KMS-11 (cell line): Measurements from ENCODE around the gene TSPAN33.
A peak's percentile ranks its signal among the peaks of the same experiment; 100 is the strongest.

Experiments
- H2AFZ ChIP-seq: fragments of 200-600 bp; sonication (generic); 2 replicates; pipeline ENCODE4 v1.6.1; 2016; ENCODE audit warnings: antibody characterized with exemption, mixed run types, low read depth
- H3K27ac ChIP-seq: fragments of 200-600 bp; sonication (generic); 2 replicates; pipeline ENCODE4 v1.6.1; 2016; ENCODE audit warnings: mild to moderate bottlenecking, mixed run types
- H3K27me3 ChIP-seq: fragments of 200-600 bp; sonication (generic); 2 replicates; pipeline ENCODE4 v1.6.1; 2017; ENCODE audit warnings: mild to moderate bottlenecking, low read depth, mixed run types, moderate library complexity; ENCODE audit not compliant: insufficient read depth
- H3K36me3 ChIP-seq: fragments of 200-600 bp; sonication (generic); 2 replicates; pipeline ENCODE4 v1.6.1; 2017; ENCODE audit warnings: mild to moderate bottlenecking, mixed run types; ENCODE audit not compliant: insufficient read depth
- H3K4me1 ChIP-seq: fragments of 200-600 bp; sonication (generic); 2 replicates; pipeline ENCODE4 v1.6.1; 2016; ENCODE audit warnings: mild to moderate bottlenecking, low read depth, mixed run types; ENCODE audit not compliant: poor library complexity, severe bottlenecking
- H3K4me2 ChIP-seq: fragments of 200-600 bp; sonication (generic); 2 replicates; pipeline ENCODE4 v1.7.0; 2016; ENCODE audit warnings: mild to moderate bottlenecking, mixed run types
- H3K4me3 ChIP-seq: fragments of 200-600 bp; sonication (generic); IDR thresholded peaks from 2 replicates; pipeline ENCODE4 v1.6.1; 2017; ENCODE audit warnings: low read depth, low read length, mixed read lengths; ENCODE audit not compliant: insufficient read depth
- H3K79me2 ChIP-seq: fragments of 200-600 bp; sonication (generic); 2 replicates; pipeline ENCODE4 v1.6.1; 2016; ENCODE audit warnings: low read depth, mixed run types; ENCODE audit not compliant: insufficient read depth
- H3K9ac ChIP-seq: fragments of 200-600 bp; sonication (generic); 2 replicates; pipeline ENCODE4 v1.6.1; 2016; ENCODE audit warnings: mild to moderate bottlenecking, mixed run types
- H4K20me1 ChIP-seq: fragments of 200-600 bp; sonication (generic); 2 replicates; pipeline ENCODE4 v1.6.1; 2016; ENCODE audit warnings: mild to moderate bottlenecking, mixed run types; ENCODE audit not compliant: insufficient read depth
- CTCF ChIP-seq: fragments of 200-600 bp; sonication (generic); conservative IDR thresholded peaks from 2 replicates; pipeline ENCODE4 v1.6.1; 2017; ENCODE audit warnings: low read depth, mild to moderate bottlenecking, antibody characterized with exemption, low read length, moderate library complexity, mixed read lengths

The TSPAN33 gene

GRCh38 chr7:129184981-129185670, 40.6 kb downstream of the TSPAN33 start:
- no peak for TF ChIP-seq CTCF

GRCh38 chr7:129186749-129187260, 42.3 kb downstream of the TSPAN33 start:
- TF ChIP-seq CTCF, result no peak
- H3K36me3 ChIP-seq, result no peaks in the 10 kb centered on the region
- H2AFZ ChIP-seq, result no peak overlapping the region
- H3K4me3 ChIP-seq, result no peak overlapping the region
- H3K4me1 ChIP-seq, result peaks cover 7% of the 10 kb centered on the region
- H3K27me3 ChIP-seq, result no peaks in the 10 kb centered on the region; the same call in 1 of the 2 replicates
- H3K27ac ChIP-seq, result no peak overlapping the region
- no peak overlapping the region for H3K4me2 ChIP-seq
- no peaks in the 10 kb centered on the region for H3K79me2 ChIP-seq
- no peaks in the 10 kb centered on the region for H4K20me1 ChIP-seq
- no peak overlapping the region for H3K9ac ChIP-seq

More at GRCh38 chr7:129184981-129185670, 40.6 kb downstream of the TSPAN33 start:
- Histone ChIP-seq H3K4me2 (no peak overlapping the region), H3K4me3 (no peak overlapping the region), H3K4me1 (peaks cover 7% of the 10 kb centered on the region), H3K9ac (no peak overlapping the region), H3K79me2 (no peaks in the 10 kb centered on the region), H2AFZ (no peak overlapping the region), H4K20me1 (no peaks in the 10 kb centered on the region), H3K27me3 (no peaks in the 10 kb centered on the region; the same call in 1 of the 2 replicates), H3K27ac (no peak overlapping the region), H3K36me3 (no peaks in the 10 kb centered on the region)

GRCh38 chr7:129187681-129188371, 43.3 kb downstream of the TSPAN33 start:
- H2AFZ ChIP-seq, result peak overlapping the region; percentile 70
- no peaks in the 10 kb centered on the region; the same call in 1 of the 2 replicates for H3K27me3 ChIP-seq
- no peak for TF ChIP-seq CTCF
- no peak overlapping the region for H3K4me3 ChIP-seq
- H3K4me2 ChIP-seq, result peak overlapping the region; percentile 26; the same call in 1 of the 2 replicates
- H3K4me1 ChIP-seq, result peaks cover 7% of the 10 kb centered on the region
- no peaks in the 10 kb centered on the region for H3K36me3 ChIP-seq
- H3K27ac ChIP-seq, result no peak overlapping the region
- no peak overlapping the region for H3K9ac ChIP-seq
- H4K20me1 ChIP-seq, result no peaks in the 10 kb centered on the region
- H3K79me2 ChIP-seq, result no peaks in the 10 kb centered on the region

- Histone ChIP-seq H3K9ac (peak within 1 kb of the TSS; percentile 28; the same call in 1 of the 2 replicates), H2AFZ (peak within 1 kb of the TSS; percentile 70), H3K4me1 (peaks cover 7% of the 10 kb centered on the region), H4K20me1 (no peaks in the 10 kb centered on the region), H3K27ac (no peak within 1 kb of the TSS), H3K36me3 (no peaks in the 10 kb centered on the region), H3K4me3 (no peak within 1 kb of the TSS), H3K79me2 (no peaks in the 10 kb centered on the region), H3K4me2 (peak within 1 kb of the TSS; percentile 26; the same call in 1 of the 2 replicates), H3K27me3 (no peaks in the 10 kb centered on the region; the same call in 1 of the 2 replicates)
- no peak for TF ChIP-seq CTCF
Observed at GRCh38 chr7:129188372-129188891, 43.9 kb downstream of the TSPAN33 start, which contains the start of gene SMO. TSS of gene SMO (plus strand) at chr7:129188633. CDS start at chr7:129189152, 519 bp downstream.
